ENCODE measurements around the gene FABP7.

Gene FABP7

GRCh38 chr6:122760330-122760729 lies 19.2 kb upstream of the FABP7 start:
- no peak for DNase-seq

GRCh38 chr6:122766256-122766655 lies 13.3 kb upstream of the FABP7 start:
- no peak for DNase-seq

- DNase-seq = no peak
Measured at GRCh38 chr6:122770835-122771601, 8.5 kb upstream of the FABP7 start.

- DNase-seq = no peak
Measured at GRCh38 chr6:122772724-122773415, 6.6 kb upstream of the FABP7 start.

- DNase-seq = no peak
Measured at GRCh38 chr6:122775975-122776374, 3.5 kb upstream of the FABP7 start.

- DNase-seq = no peak
Measured at GRCh38 chr6:122778302-122778701, 1.2 kb upstream of the FABP7 start.

- no peak for DNase-seq
Measured at GRCh38 chr6:122778985-122779661, 393 bp upstream of the FABP7 start.

- DNase-seq = no peak
Measured at GRCh38 chr6:122780114-122780513, 598 bp downstream of the FABP7 start.

- DNase-seq = no peak
Measured at GRCh38 chr6:122781716-122782115, 2.2 kb downstream of the FABP7 start.

- DNase-seq = no peak
Measured at GRCh38 chr6:122783401-122783800, 3.9 kb downstream of the FABP7 start.

GRCh38 chr6:122785891-122786290 lies 6.4 kb downstream of the FABP7 start:
- no peak for DNase-seq

GRCh38 chr6:122787721-122788120 lies 8.2 kb downstream of the FABP7 start:
- no peak for DNase-seq

GRCh38 chr6:122788208-122788607 lies 8.7 kb downstream of the FABP7 start:
- no peak for DNase-seq

GRCh38 chr6:122788663-122789181 lies 9.2 kb downstream of the FABP7 start:
- no peak for DNase-seq

- DNase-seq = no peak
Measured at GRCh38 chr6:122789182-122790027, 9.9 kb downstream of the FABP7 start, which contains the start of gene SMPDL3A. SMPDL3A (plus strand) TSS chr6:122789258; CDS start chr6:122789347, 89 bp downstream.

- DNase-seq = no peak
Measured at GRCh38 chr6:122790028-122790422, 10.5 kb downstream of the FABP7 start.

GRCh38 chr6:122790423-122791309 lies 11.2 kb downstream of the FABP7 start:
- DNase-seq = no peak

- DNase-seq = no peak
Measured at GRCh38 chr6:122791310-122791679, 11.8 kb downstream of the FABP7 start.

GRCh38 chr6:122792766-122793165 lies 13.2 kb downstream of the FABP7 start:
- DNase-seq = no peak

- no peak for DNase-seq
Measured at GRCh38 chr6:122797537-122797936, 18.0 kb downstream of the FABP7 start.

- no peak for DNase-seq
Measured at GRCh38 chr6:122798099-122798641, 18.7 kb downstream of the FABP7 start.

Data from activated naive CD4-positive, alpha-beta T cell (primary cell).